Superior temporal gyrus (tissue), 1 donor: ENCODE data around the gene ARHGAP35.

ENCODE experiments used
- DNase-seq: peaks from one replicate; pipeline ENCODE4 v3.0.0-alpha.2; 2016; ENCODE audit errors: extremely low spot score

The ARHGAP35 gene

GRCh38 chr19:46902402-46902766 is 41.6 kb downstream of the ARHGAP35 start:
- no peak for DNase-seq

DNA sequence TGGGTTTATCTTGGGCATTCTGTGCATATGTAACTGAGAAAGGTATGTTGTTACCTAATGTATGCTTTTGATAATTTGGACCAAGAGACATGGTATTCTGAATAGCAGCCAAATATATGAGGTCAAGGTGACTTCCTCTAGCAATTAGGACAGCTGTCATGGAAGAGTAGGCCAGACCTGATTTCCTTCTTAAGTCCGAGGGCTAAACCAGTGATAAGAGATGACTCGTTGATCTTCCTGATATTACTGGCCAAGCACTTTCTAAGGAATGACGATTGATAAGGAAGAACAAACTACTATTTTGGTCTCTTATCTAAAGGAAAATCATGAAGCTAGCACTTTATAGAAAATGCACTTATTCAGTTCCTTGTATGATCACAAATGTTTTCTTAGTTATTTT is 42.7 kb downstream of the ARHGAP35 start:
- no peak for DNase-seq

GRCh38 chr19:46904114-46905060 is 43.6 kb downstream of the ARHGAP35 start:
- DNase-seq = no peak

GRCh38 chr19:46906221-46906620 is 45.4 kb downstream of the ARHGAP35 start:
- DNase-seq = no peak

DNA sequence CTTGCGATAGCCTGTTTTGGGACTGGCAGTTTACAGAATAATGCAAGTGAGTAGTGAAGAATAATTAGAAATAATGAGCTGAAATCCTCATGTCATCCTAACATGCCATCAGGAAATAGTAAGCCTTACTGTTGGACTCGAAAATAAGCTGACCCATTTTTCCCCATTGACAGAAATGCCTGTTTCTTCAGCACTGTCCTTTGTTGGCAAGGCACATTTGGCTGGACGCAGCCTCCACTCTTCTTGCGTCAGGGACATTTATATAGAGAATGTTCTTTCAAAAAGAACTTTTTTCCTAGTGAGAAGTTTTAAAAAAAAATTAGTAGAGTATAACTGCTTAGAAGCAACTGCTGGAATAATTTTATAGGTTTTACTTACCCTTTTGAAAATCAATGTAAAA is 47.1 kb downstream of the ARHGAP35 start:
- no peak for DNase-seq

- DNase-seq = no peak
Observed at GRCh38 chr19:46909356-46909755, 48.6 kb downstream of the ARHGAP35 start.
